GM19324 (cell line): Measurements from ENCODE around the gene STK32B.
"Not testable (repeated sequence)": the region's sequence is repeated elsewhere in the genome, so short reads cannot be mapped to it uniquely, and the experiment has no call there.

Experiments
- ATAC-seq: cut with Tn5 transposase; IDR thresholded peaks from one replicate; pipeline ENCODE4 v1.9.1; 2021; ENCODE audit warnings: mild to moderate bottlenecking, moderate library complexity; ENCODE audit not compliant: unreplicated experiment, low FRiP score

Gene STK32B

GRCh38 chr4:5156682-5157081 is 105.4 kb downstream of the STK32B start:
- ATAC-seq, result no peak

DNA sequence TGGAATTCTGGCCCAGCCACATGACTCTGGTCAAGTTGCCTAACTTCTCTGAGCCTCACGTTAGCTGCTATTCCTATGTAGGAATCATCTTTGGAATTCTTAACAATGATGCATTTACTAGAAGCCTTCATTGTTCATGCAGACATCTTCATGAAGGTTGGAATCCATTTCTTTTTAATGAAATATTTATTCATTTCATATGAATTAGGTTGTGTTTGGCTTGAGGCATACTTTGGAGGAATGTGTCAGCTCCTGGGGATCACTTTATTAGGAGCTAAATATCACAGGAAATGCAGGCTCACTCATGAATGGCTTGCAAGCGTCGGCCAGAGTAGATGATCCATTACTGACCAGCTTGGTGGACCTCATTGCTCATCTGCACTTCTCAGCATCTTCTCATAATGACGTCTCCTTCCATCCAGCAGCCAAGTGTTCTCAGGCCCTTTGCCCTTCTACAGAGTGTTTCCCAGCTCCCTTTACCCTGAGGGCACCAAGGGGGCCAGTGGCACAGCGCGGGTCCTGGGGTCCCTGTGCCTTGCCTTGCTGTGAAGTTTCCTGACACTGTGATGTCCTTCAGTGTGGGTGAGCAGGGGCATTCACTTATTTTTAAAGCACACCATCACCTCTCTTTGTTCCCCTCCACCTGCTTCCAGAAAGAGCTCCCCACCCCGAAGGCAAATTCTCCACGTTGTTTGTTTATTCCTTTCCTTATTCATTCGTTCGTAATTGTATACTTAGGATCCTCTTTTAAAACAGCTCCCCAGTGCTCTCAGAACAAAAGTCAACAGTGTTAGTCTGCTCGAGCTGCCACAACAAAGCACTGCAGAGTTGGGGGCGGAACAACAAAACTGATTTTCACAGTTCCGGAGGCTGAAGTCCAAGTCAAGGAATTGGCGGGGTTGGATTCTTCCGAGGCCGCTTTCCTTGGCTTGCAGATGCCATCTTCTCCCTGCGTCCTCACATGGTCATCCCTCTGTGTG is 106.8 kb downstream of the STK32B start:
- no peak for ATAC-seq

GRCh38 chr4:5158825-5159224 is 107.5 kb downstream of the STK32B start:
- ATAC-seq, result no peak

DNA sequence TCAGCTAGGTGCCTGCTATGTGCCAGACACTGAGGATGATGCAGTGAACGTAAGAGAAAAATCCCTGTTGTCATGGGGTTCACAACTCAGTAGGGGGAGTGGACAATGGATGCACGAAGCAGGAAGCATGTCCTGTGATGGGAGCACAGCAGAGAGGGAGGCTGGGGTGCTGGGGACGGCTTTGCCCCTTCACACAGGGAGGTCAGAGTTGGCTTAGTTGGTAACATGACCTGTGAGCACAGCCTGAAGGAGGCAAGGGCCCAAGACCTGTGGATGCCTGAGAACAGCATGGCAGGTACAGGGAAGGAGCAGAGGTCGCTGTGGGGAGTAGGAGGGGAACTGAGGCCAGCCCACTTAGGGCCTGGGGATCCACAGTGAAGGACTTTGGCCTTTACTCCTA is 109.4 kb downstream of the STK32B start:
- no peak for ATAC-seq

DNA sequence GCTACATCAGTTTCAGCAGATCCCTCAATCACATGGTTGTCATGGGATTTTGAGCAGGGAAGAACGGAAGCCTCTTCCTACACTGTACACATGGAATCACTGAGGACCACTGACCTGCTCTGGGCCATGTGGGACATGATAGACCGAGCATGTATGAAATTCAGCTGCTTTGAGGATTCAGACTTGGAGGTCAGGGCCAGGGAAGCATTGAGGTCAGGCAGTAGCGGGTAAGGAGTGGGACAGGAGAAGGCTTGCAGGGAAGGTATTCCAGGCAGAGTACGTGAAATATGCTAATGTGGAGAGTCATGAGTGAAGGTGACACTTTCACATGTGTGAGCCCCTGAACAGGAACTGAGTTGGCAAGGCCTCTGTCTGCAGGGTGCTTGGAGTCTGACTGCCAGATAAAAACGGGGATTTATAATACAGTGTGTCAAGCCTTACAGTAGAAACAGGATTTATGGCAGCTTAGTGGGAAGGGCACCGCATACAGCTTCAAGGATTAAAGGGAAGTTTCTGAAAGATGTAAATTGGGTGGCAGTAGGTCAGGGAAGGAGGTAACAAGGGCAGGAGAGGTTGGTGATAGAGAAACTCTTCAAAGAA is 111.7 kb downstream of the STK32B start:
- no peak for ATAC-seq

DNA sequence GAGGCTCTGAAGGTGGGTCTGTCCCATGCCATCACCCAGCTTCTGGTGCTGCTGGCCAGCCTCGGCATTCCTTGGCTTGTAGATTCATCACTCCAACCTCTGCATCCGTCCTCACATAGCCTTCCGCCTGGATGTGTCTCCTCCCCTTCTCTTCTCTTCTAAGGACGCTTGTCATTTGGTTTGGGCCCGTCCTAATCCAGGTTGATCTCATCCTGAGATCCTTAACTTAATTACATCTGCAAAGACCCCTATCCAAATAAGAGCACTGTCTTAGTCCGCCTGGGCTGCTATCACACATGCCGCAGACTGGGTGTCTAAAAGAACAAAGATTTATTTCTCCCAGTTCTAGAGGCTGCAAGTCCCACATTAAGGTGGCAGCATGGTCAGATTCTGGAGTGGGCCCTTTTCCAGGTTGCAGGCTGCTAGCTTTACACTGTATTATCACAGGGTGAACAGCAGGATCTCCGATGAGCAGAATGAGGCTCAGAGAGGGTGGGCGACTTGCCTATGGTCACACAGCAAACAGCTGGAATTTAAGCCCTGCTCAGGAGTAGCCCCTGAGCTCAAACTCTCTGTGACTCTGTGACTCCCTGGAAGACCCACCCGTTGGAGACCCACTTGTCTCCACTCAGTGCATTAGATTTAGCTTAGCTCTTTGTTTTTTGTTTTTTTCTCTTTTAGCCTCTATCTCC is 113.1 kb downstream of the STK32B start:
- ATAC-seq, result no peak

- no peak for ATAC-seq
These were observed 114.4 kb downstream of the STK32B start for GRCh38 chr4:5165420-5166369.

DNA sequence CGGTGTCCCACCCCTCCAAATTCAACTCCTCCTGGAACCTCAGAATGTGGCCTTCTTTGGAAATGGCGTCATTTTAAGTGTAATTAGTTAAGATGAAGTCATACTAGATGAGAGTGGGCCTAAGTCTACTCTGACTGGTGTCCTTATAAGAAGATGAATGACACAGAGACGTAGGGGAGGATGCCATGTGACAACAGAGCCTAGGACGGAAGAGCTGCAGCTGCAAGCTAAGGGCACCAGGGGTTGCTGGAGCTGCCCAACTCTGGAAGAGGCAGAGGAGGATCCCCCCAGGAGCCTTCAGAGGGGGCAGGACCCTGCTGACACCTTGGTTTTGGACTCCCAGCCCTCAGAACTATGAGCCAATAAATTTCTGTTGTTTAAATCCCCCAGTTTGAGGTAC is 115.1 kb downstream of the STK32B start:
- ATAC-seq, result no peak

GRCh38 chr4:5168891-5169290 is 117.6 kb downstream of the STK32B start:
- no peak for ATAC-seq

- not testable (repeated sequence) for ATAC-seq
These were observed 124.6 kb downstream of the STK32B start for GRCh38 chr4:5175836-5176235.

DNA sequence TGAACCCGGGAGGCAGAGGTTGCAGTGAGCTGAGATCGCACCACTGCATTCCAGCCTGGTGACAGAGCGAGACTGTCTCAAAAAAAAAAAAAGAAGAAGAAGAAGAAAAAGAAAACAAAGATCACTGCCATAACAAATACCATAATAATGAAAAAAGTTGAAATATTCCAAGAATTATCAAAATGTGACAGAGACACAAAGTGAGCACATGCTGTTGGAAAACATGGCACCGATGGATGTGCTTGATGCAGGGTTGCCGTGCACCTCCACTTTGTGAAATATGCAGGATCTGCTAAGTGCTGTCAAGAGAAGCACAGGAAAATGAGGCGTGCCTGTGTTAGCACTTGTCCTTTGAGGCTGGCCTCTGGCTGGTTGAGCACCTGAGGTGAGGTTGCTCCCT is 133.3 kb downstream of the STK32B start:
- ATAC-seq, result no peak

DNA sequence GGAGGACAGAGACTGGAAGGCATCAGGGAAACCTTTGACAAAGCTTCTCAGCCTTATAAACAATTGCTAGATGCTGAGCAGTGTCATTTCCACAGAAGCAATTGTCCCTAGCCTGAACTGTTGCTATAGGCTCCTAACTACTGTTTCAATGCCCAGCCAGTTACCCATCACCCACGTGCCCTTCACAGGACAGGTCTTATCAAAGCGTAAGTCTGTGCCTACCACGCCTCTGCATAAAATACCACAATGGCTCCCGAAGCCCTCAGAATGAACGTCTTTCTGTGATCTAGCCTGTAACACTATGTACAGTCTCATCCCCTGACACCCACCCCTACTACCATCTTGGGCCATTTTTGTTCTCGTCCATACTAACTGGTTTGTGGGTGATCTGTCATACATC is 134.3 kb downstream of the STK32B start:
- no peak for ATAC-seq

DNA sequence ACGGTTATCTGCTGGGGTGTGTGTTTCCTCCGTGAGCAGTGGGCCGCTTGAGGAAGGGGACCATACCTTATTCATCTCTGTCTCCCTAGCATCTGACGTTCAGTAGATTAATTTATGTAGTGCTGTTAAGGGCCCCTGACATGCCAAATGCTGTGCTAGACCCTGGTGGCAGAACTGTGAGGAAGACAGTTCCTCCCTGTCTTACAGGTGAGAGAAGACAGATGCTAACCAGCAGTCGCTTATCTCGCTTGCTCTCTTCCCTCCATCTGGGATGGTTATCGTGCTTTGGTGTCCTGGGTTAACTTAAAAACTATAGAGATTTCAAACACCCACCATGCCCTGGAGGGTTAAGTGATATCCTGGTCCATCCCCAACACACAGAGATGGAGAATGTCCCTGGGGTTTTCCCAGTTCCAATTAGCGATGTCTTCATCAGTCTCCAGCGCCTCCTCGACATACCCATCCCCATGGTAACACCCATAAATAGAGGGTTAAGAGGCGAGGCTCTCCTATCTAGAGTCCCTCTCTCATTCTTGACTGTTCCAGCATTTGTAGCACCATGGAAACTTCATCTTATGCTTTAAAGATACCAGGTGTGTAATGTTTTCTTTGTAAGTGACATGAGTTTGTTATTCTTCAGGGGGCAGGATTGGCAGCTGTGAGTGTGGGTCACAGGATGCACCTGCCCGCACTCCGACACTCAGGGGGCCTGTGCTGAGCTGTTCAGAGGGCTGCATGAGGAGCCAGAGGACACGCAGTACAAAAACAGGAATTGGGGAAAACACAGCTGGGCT is 135.2 kb downstream of the STK32B start:
- ATAC-seq, result no peak

GRCh38 chr4:5188130-5188529 is 136.8 kb downstream of the STK32B start:
- no peak for ATAC-seq

GRCh38 chr4:5191831-5192230 is 140.6 kb downstream of the STK32B start:
- no peak for ATAC-seq

DNA sequence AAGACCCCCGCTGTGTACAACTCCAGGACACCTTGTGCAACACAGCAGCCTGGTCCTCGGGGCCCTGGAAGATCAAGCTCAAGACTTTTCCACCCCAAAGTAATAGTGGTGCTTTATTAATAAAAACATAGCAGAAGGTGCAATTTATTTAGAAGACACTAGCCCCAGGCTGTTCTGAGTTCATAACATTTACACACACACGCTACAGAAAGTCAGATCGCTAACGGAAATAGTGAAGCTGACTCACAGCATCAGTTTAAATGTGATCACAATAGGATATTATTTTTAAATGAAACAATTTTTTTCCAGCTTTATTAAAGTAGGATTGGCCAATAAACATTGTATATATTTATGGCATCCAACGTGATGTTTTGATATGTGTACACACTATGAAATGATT is 141.0 kb downstream of the STK32B start:
- ATAC-seq, result no peak

GRCh38 chr4:5192678-5193077 is 141.4 kb downstream of the STK32B start:
- no peak for ATAC-seq

GRCh38 chr4:5198656-5199541 is 147.6 kb downstream of the STK32B start:
- ATAC-seq, result no peak
